Activated gamma-delta T cell treated with anti-CD3 and anti-CD28 coated beads, Interleukin-2, amount 50 U/mL, for 16 hours (primary cell): ENCODE data around the gene MT1F.
"Not testable (repeated sequence)": the region's sequence is repeated elsewhere in the genome, so short reads cannot be mapped to it uniquely, and the experiment has no call there.

Source experiments
- DNase-seq: peaks from one replicate; pipeline ENCODE4 v3.0.0-alpha.2; 2020; ENCODE audit warnings: low read depth

The MT1F gene

GRCh38 chr16:56645311-56645710 lies 12.4 kb upstream of the MT1F start:
- DNase-seq, result no peak

GRCh38 chr16:56645838-56646237 lies 11.9 kb upstream of the MT1F start:
- no peak for DNase-seq

GRCh38 chr16:56647641-56648431 lies 9.9 kb upstream of the MT1F start:
- no peak for DNase-seq

GRCh38 chr16:56649271-56649670 lies 8.5 kb upstream of the MT1F start:
- DNase-seq, result no peak

- no peak for DNase-seq
Measured at GRCh38 chr16:56649820-56650219, 7.9 kb upstream of the MT1F start.

GRCh38 chr16:56651586-56651985 lies 6.2 kb upstream of the MT1F start, which contains the start of gene MT1B:
TSS of gene MT1B (plus strand) at chr16:56651886. CDS start at chr16:56651954, 68 bp downstream.
- DNase-seq, result no peak

GRCh38 chr16:56652600-56652999 lies 5.2 kb upstream of the MT1F start:
- DNase-seq, result no peak

- DNase-seq, result no peak
Measured at GRCh38 chr16:56653218-56653617, 4.5 kb upstream of the MT1F start.

- DNase-seq, result no peak
Measured at GRCh38 chr16:56658327-56658875, 642 bp downstream of the MT1F start.

GRCh38 chr16:56662357-56663354 lies 4.9 kb downstream of the MT1F start:
- no peak for DNase-seq

GRCh38 chr16:56664506-56664905 lies 6.7 kb downstream of the MT1F start:
- DNase-seq, result no peak

GRCh38 chr16:56665286-56666261 lies 7.8 kb downstream of the MT1F start:
- DNase-seq, result not testable (repeated sequence)

GRCh38 chr16:56667581-56668571 lies 10.1 kb downstream of the MT1F start, which contains the start of gene MT1G:
TSS of gene MT1G (minus strand) at chr16:56668065. CDS start at chr16:56667993, 72 bp downstream.
- DNase-seq, result no peak

- no peak for DNase-seq
Measured at GRCh38 chr16:56669005-56669839, 11.5 kb downstream of the MT1F start, which contains the start of gene MT1H. TSS of gene MT1H (plus strand) at chr16:56669814. CDS start at chr16:56669885, 71 bp downstream.

GRCh38 chr16:56669840-56670619 lies 12.3 kb downstream of the MT1F start:
- DNase-seq, result no peak

GRCh38 chr16:56670620-56670934 lies 12.8 kb downstream of the MT1F start:
- no peak for DNase-seq

- DNase-seq, result not testable (repeated sequence)
Measured at GRCh38 chr16:56671691-56672090, 13.9 kb downstream of the MT1F start.

- DNase-seq, result not testable (repeated sequence)
Measured at GRCh38 chr16:56672171-56672570, 14.4 kb downstream of the MT1F start.
